Sigmoid colon (tissue), 7 donors: Measurements from ENCODE around the gene ITGA2. TPM values are rescaled to one million over a fixed set of nuclear protein-coding genes. Genes with fewer than 3 reads are reported as not detected.

Experiments used
- DNase-seq: peaks from one replicate; pipeline ENCODE4 v3.0.0-alpha.2; 2019
- H3K27ac ChIP-seq, 4 donors: fragments of 200-600 bp; sonication (generic); one replicate each; pipeline ENCODE4 v1.5.1; 2016 to 2019; ENCODE audit warnings: mild to moderate bottlenecking in 1 of 4
- H3K27me3 ChIP-seq, 3 donors: fragments of 200-600 bp; sonication (generic); one replicate each; pipeline ENCODE4 v1.5.1; 2019; ENCODE audit warnings: mild to moderate bottlenecking in 1 of 3
- H3K36me3 ChIP-seq, 4 donors: fragments of 200-600 bp; sonication (generic); one replicate each; pipeline ENCODE4 v1.5.1; 2016 to 2019
- H3K4me1 ChIP-seq, 4 donors: fragments of 200-600 bp; sonication (generic); one replicate each; pipeline ENCODE4 v1.5.1; 2017 to 2019
- H3K4me3 ChIP-seq, 4 donors: fragments of 200-600 bp; sonication (generic); one replicate each; pipeline ENCODE4 v1.5.1; 2017 to 2019; ENCODE audit warnings: mild to moderate bottlenecking in 2 of 4, moderate library complexity in 1 of 4
- H3K9me3 ChIP-seq, 4 donors: fragments of 200-600 bp in 3 of 4; sonication (generic) in 3 of 4; one replicate each; pipeline versions ENCODE4 v1.5.1 to v1.6.1; 2013 to 2019
- CTCF ChIP-seq, 4 experiments: fragments of 450-650 bp in 3 of 4; fragments of 200-600 bp in 1 of 4; IDR thresholded peaks; one replicate each; pipeline ENCODE4 v1.5.1; 2016 to 2019; ENCODE audit warnings: antibody characterized with exemption in 4 of 4, mild to moderate bottlenecking in 3 of 4, moderate library complexity in 2 of 4
- EP300 ChIP-seq, 4 donors: sonication (generic); formaldehyde crosslinking; IDR thresholded peaks; one replicate each; pipeline ENCODE4 v1.6.1; 2017; ENCODE audit warnings: antibody characterized with exemption in 4 of 4
- POLR2A ChIP-seq, 2 donors: fragments of 450-650 bp; IDR thresholded peaks; one replicate each; pipeline ENCODE4 v1.6.1; 2016; ENCODE audit warnings: antibody characterized with exemption in 2 of 2, mild to moderate bottlenecking in 2 of 2, moderate library complexity in 2 of 2
- POLR2AphosphoS5 ChIP-seq, 4 donors: sonication (generic); formaldehyde crosslinking; IDR thresholded peaks; one replicate each; pipeline ENCODE4 v1.6.1; 2017; ENCODE audit warnings: antibody characterized with exemption in 4 of 4
- WGBS, 2 donors: extraction: QIAGEN DNeasy Blood & Tissue Kit; methylation state at CpG; one replicate each; pipeline ENCODE4 v1.1.7; 2013; 5-methylcytosine and 5-hydroxymethylcytosine counted together
- intact Hi-C: fragments of 100-400 bp; cut with DNase I; formaldehyde crosslinking; loops from one replicate; pipeline ENCODE4 v1.15.1; 2023
- polyA plus RNA-seq, 3 donors: library from polyadenylated mRNA; stranded (reverse); fragments of 200-250 nt; gene quantifications; one replicate each; pipeline ENCODE4 v1.2.3, GENCODE V29; 2013
- total RNA-seq, 4 donors: library from RNA; depleted of rRNA; stranded (reverse); fragments of >200 nt; gene quantifications; one replicate each; pipeline ENCODE4 v1.1.0, GENCODE V29; 2016
- donor health status: healthy with polysubstance abuse.
- donor health status: Bipolar disorder and iron deficiency.
- donor health status: healthy.

Gene ITGA2
- total and polyA plus RNA-seq, 7 donors: 0.60 to 4.9 (median 1.4) TPM

DNA sequence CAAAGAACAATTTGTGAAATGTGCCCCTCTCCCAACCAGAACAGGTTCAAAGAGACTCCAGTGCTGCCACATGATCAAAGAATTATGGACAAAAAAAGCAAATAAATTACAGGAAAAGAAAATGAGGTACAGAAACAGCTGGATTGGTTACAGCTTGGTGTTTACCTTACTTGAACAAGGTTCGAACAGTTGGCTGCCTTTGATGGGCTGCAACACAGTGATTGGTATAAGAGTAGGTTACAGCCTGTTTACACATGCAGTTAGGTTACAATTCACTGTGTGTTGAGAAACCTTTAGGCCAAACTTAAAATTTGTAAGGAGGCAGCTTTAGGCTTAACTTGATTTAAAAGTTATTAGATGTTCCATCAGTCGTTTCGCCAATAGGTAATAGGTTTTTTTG, 123.8 kb downstream of the ITGA2 start:
- TF ChIP-seq EP300 (IDR thresholded peaks at IDR 0.05): no peak
- no peak for TF ChIP-seq POLR2A (IDR thresholded peaks at IDR 0.05)
- no peak for TF ChIP-seq POLR2AphosphoS5 (IDR thresholded peaks at IDR 0.05)
- TF ChIP-seq CTCF (IDR thresholded peaks at IDR 0.05): no peak
- no peak for DNase-seq
- peaks cover 0 to 3% (median 0%) of the 10 kb centered on the region in 4 donors for H3K9me3 ChIP-seq
- no peaks in the 10 kb centered on the region for H3K36me3 ChIP-seq
- H3K27me3 ChIP-seq: no peaks in the 10 kb centered on the region
- H3K27ac ChIP-seq: no peak overlapping the region
- H3K4me3 ChIP-seq: no peak overlapping the region
- WGBS, 2 donors: 73 to 82% methylated on average over 3 of the region's 3 CpGs
- peaks cover 0 to 19% (median 15%) of the 10 kb centered on the region in 4 donors for H3K4me1 ChIP-seq
- intact Hi-C loops: no loop called here

DNA sequence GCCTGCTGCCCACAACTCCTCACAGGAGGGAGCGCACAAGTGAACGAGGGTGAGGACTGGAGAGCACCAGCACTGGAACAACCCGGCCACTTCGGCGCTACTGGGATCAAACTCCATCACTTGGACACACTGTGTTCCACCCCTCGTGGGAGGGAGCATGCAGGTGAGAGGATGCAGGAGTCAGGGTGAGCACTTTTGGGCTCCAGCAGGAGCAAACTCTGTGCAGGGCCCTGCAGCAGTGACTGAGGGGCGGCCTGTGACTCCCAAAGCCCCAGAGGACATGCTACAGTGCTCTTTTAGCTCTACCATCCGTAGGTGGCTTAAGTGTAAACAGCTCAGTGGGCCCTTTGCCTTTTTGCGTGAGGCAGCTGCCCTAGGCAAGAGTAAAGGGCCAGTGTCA, 124.8 kb downstream of the ITGA2 start:
- Histone ChIP-seq H3K36me3 (no peaks in the 10 kb centered on the region), H3K4me3 (no peak overlapping the region), H3K27me3 (no peaks in the 10 kb centered on the region), H3K27ac (no peak overlapping the region), H3K9me3 (peaks cover 0 to 3% (median 0%) of the 10 kb centered on the region in 4 donors), H3K4me1 (peaks cover 0 to 9% (median 8%) of the 10 kb centered on the region in 4 donors)
- 88 to 93% methylated on average over 9 of the region's 9 CpGs for WGBS, 2 donors
- TF ChIP-seq POLR2A (IDR thresholded peaks at IDR 0.05) (no peak), CTCF (IDR thresholded peaks at IDR 0.05) (no peak), EP300 (IDR thresholded peaks at IDR 0.05) (no peak), POLR2AphosphoS5 (IDR thresholded peaks at IDR 0.05) (no peak)
- DNase-seq: no peak
- intact Hi-C loops: no loop called here

DNA sequence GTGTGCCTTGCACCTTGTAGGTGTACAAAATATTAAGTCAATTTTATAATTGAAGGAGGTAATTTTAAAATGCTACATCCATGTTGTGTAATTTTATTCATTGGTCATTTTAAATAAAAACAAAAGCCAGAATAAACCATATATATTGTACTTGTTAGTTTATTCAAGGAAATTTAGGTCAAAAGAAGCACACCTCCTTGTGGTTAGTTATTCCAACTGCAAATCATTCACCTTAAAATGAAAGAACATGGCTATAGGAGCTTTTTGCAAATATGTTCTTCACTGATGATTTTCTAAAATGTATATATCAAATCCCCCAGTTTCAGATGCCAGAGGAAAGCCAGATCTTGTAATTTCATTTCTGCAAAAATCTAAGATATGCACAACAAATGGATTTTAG, 125.8 kb downstream of the ITGA2 start:
- Histone ChIP-seq H3K27ac (no peak overlapping the region), H3K9me3 (peaks cover 0 to 3% (median 0%) of the 10 kb centered on the region in 4 donors), H3K4me3 (no peak overlapping the region), H3K27me3 (no peaks in the 10 kb centered on the region), H3K4me1 (peaks cover 0 to 8% (median 6%) of the 10 kb centered on the region in 4 donors), H3K36me3 (no peaks in the 10 kb centered on the region)
- DNase-seq: no peak
- no peak for TF ChIP-seq POLR2A (IDR thresholded peaks at IDR 0.05)
- TF ChIP-seq POLR2AphosphoS5 (IDR thresholded peaks at IDR 0.05): no peak
- TF ChIP-seq EP300 (IDR thresholded peaks at IDR 0.05): no peak
- TF ChIP-seq CTCF (IDR thresholded peaks at IDR 0.05): no peak
- intact Hi-C loops: no loop called here

DNA sequence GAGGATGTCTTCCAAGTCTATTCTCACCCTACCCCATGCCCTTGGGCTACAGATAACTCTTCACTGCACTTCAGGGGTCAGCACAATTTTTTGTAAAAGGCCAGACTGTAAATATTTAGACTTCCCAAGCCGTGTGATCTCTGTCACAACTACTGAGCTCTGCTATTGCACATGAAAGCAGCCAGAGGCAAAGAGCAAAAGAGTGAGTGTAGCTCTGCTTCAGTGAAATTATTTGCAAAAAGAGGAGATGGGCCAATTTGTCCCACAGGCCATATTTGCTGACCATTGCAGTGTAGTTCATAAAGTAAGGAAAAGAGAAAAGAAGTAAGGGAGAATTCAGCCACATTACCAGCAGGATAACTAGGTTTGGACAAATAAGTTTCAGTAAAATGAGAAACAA, 127.4 kb downstream of the ITGA2 start:
- Histone ChIP-seq H3K9me3 (peaks cover 0 to 3% (median 0%) of the 10 kb centered on the region in 4 donors), H3K4me1 (no peaks in the 10 kb centered on the region), H3K36me3 (no peaks in the 10 kb centered on the region), H3K27me3 (no peaks in the 10 kb centered on the region), H3K4me3 (no peak overlapping the region), H3K27ac (no peak overlapping the region)
- TF ChIP-seq POLR2A (IDR thresholded peaks at IDR 0.05) (no peak), POLR2AphosphoS5 (IDR thresholded peaks at IDR 0.05) (no peak), EP300 (IDR thresholded peaks at IDR 0.05) (no peak), CTCF (IDR thresholded peaks at IDR 0.05) (no peak)
- no peak for DNase-seq
- intact Hi-C loops: no loop called here
- 74 to 76% methylated on average over 1 of the region's 1 CpG for WGBS, 2 donors

- WGBS, 2 donors: 59 to 81% methylated on average over 5 of the region's 5 CpGs
- intact Hi-C loops: no loop called here
- no peak overlapping the region for H3K4me3 ChIP-seq
- no peak for DNase-seq
- TF ChIP-seq POLR2A (IDR thresholded peaks at IDR 0.05): no peak
- no peak overlapping the region for H3K27ac ChIP-seq
- H3K9me3 ChIP-seq: no peaks in the 10 kb centered on the region
- H3K27me3 ChIP-seq: no peaks in the 10 kb centered on the region
- no peaks in the 10 kb centered on the region for H3K4me1 ChIP-seq
- H3K36me3 ChIP-seq: no peaks in the 10 kb centered on the region
Observed at GRCh38 chr5:53118879-53119278, 129.7 kb downstream of the ITGA2 start.
